Endometrial microvascular endothelial cells (primary cell): ENCODE data around the gene SFRP5. TPM values are rescaled to one million over a fixed set of nuclear protein-coding genes. Genes with fewer than 3 reads are reported as not detected.

Experiments used
- in situ Hi-C: cut with HindIII; loops from 2 replicates; pipeline ENCODE4 v1.10.0; 2017; ENCODE audit warnings: low sequenced_read_pairs, low pct_unique_long_range_greater_than_20kb; ENCODE audit errors: inconsistent ontology term
- total RNA-seq: library from RNA; depleted of rRNA; stranded (reverse); fragments of >200 nt; gene quantifications from one replicate; pipeline ENCODE4 v1.2.3, GENCODE V29; 2015; ENCODE audit errors: inconsistent ontology term

Gene SFRP5
- total RNA-seq, 1 donor from 2014 or later: not detected

DNA sequence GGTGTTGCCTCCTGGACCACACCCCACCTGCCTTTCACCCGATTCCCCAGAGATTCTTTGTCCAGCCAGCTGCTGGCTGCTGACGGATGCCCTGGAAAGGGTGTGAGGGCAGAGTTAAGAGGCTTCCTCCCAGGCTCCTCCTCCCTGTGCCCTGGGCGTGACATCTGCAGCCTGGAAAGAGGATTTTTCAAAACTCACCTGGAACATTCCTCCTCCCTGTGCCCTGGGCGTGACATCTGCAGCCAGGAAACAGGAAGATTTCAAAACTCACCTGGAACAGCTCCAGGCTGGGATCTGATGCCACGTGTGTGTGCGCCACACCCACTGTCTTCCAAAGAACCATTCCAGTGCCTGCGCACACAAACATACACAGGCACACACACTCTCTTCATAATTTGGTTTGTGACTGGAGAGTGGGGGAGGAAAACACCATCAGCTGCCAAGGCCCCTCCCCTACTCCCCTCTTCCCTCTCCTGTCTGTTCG lies 53.1 kb downstream of the SFRP5 start:
- in situ Hi-C loops: no loop called here

DNA sequence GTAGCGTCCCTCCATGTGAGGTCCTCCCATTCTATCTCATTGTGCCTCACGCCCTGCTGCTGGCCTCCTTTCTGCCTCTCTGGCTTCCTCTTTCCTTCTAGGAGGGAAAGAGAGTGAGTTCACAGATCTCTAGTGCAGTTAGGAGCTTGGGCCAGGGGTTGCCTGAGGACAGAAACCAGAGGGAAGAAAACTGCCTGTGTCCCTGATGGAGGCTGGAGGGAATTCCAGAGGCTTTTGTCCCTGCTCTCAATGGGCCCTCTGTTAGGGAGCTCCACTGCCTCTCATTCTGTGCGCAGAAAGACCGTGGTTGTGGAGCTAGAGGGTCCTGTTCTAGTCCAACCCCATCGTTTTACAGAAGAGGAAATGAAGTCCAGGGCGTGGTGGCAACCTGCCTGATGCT lies 53.6 kb downstream of the SFRP5 start:
- in situ Hi-C loops: no loop called here

DNA sequence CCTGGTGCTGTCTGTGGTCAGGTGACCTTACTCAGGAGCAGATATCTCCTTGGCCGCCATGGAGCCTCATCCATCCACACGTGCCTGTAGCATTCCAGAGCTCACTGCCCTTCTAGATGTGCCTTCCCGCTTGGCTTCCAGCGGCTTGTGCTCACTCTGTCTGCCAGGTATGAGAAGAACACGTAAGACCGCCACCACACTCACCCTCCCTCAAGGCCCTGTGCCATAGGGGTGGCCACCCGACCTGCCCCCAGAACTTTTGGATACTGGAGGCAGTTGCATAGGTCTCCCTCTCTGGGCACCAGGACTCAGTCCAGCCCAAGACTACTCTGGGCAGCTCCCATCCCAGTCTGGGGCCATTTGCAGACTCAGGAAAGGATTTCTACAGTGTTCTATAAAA lies 54.2 kb downstream of the SFRP5 start:
- in situ Hi-C loops: no loop called here

Other genes with a start within 250 kb of the SFRP5 start
- 2.5 TPM for gene ANKRD2, start 199.2 kb downstream of the SFRP5 start, total RNA-seq
- 0.37 TPM for gene HOGA1, start 187.6 kb downstream of the SFRP5 start, total RNA-seq
- gene C10orf62, start 182.3 kb downstream of the SFRP5 start, total RNA-seq: not detected
- gene MORN4, start 138.5 kb downstream of the SFRP5 start, total RNA-seq: 4.7 TPM
- 24.6 TPM for gene PI4K2A, start 131.3 kb downstream of the SFRP5 start, total RNA-seq
- gene AVPI1, start 84.8 kb downstream of the SFRP5 start, total RNA-seq: 3.6 TPM
- gene MARVELD1, start 58.3 kb downstream of the SFRP5 start, total RNA-seq: 35.1 TPM
- 10.3 TPM for gene ZFYVE27, start 34.9 kb downstream of the SFRP5 start, total RNA-seq
- gene GOLGA7B, start 77.8 kb upstream of the SFRP5 start, total RNA-seq: not detected